DOHH2 (cell line): ENCODE measurements around the gene KCNJ6.

ENCODE experiments used
- H3F3A ChIP-seq: fragments of 200-600 bp; sonication (generic), shearing (Covaris generic); 2 replicates; pipeline ENCODE4 v1.6.0; 2016; ENCODE audit warnings: antibody characterized with exemption, mild to moderate bottlenecking; ENCODE audit not compliant: control insufficient read depth, insufficient read depth
- H3K27ac ChIP-seq: fragments of 200-600 bp; sonication (generic); 2 replicates; pipeline ENCODE4 v1.5.1; 2014; ENCODE audit warnings: low read depth, mild to moderate bottlenecking, low read length, moderate library complexity
- H3K27me3 ChIP-seq: fragments of 200-600 bp; sonication (generic); 2 replicates; pipeline ENCODE4 v1.6.1; 2014; ENCODE audit warnings: mild to moderate bottlenecking, low read length, mixed read lengths; ENCODE audit not compliant: control insufficient read depth
- H3K36me3 ChIP-seq: fragments of 200-600 bp; sonication (generic); 2 replicates; pipeline ENCODE4 v1.6.1; 2014; ENCODE audit warnings: mild to moderate bottlenecking, low read length, moderate library complexity, mixed read lengths; ENCODE audit not compliant: control insufficient read depth
- H3K4me1 ChIP-seq: fragments of 200-600 bp; sonication (generic); 2 replicates; pipeline ENCODE4 v1.6.1; 2014; ENCODE audit warnings: mild to moderate bottlenecking, low read length, mixed read lengths; ENCODE audit not compliant: control insufficient read depth
- H3K4me2 ChIP-seq: fragments of 200-600 bp; sonication (generic); 2 replicates; pipeline ENCODE4 v1.6.0; 2014; ENCODE audit warnings: mild to moderate bottlenecking, low read length, moderate library complexity
- H3K4me3 ChIP-seq: fragments of 200-600 bp; sonication (generic); 2 replicates; pipeline ENCODE4 v1.5.1; 2014; ENCODE audit warnings: mild to moderate bottlenecking, low read length, mixed read lengths
- H3K79me2 ChIP-seq: fragments of 200-600 bp; sonication (generic); 2 replicates; pipeline ENCODE4 v1.6.1; 2014; ENCODE audit warnings: mild to moderate bottlenecking, low read length, mixed read lengths; ENCODE audit not compliant: control insufficient read depth
- H3K9me2 ChIP-seq: fragments of 200-600 bp; sonication (generic); replicated peaks from 2 replicates; pipeline ENCODE4 v1.6.1; 2014; ENCODE audit warnings: mild to moderate bottlenecking, low read length, mixed read lengths; ENCODE audit not compliant: control insufficient read depth
- H3K9me3 ChIP-seq: fragments of 200-600 bp; sonication (generic); 2 replicates; pipeline ENCODE4 v1.6.1; 2014; ENCODE audit warnings: antibody characterized with exemption, low read length, mixed read lengths; ENCODE audit not compliant: control insufficient read depth, insufficient read depth
- H4K20me1 ChIP-seq: fragments of 200-600 bp; sonication (generic); 2 replicates; pipeline ENCODE4 v1.6.0; 2014; ENCODE audit warnings: low read depth, mild to moderate bottlenecking, antibody characterized with exemption, low read length, moderate library complexity; ENCODE audit not compliant: control insufficient read depth, insufficient read depth
- EZH2phosphoT487 ChIP-seq: fragments of 200-600 bp; sonication (generic); IDR thresholded peaks from 2 replicates; pipeline ENCODE4 v1.6.1; 2017; ENCODE audit warnings: borderline replicate concordance, mild to moderate bottlenecking, antibody characterized with exemption, low read length, moderate library complexity, mixed read lengths
- TF ChIP-seq, protein P1 (sequence below): fragments of 200-600 bp; sonication (generic); IDR thresholded peaks from one replicate; pipeline ENCODE4 v1.5.1; 2014; ENCODE audit warnings: antibody characterized with exemption, mild to moderate bottlenecking, low read depth, low read length; ENCODE audit not compliant: poor library complexity, severe bottlenecking

KCNJ6 gene

DNA sequence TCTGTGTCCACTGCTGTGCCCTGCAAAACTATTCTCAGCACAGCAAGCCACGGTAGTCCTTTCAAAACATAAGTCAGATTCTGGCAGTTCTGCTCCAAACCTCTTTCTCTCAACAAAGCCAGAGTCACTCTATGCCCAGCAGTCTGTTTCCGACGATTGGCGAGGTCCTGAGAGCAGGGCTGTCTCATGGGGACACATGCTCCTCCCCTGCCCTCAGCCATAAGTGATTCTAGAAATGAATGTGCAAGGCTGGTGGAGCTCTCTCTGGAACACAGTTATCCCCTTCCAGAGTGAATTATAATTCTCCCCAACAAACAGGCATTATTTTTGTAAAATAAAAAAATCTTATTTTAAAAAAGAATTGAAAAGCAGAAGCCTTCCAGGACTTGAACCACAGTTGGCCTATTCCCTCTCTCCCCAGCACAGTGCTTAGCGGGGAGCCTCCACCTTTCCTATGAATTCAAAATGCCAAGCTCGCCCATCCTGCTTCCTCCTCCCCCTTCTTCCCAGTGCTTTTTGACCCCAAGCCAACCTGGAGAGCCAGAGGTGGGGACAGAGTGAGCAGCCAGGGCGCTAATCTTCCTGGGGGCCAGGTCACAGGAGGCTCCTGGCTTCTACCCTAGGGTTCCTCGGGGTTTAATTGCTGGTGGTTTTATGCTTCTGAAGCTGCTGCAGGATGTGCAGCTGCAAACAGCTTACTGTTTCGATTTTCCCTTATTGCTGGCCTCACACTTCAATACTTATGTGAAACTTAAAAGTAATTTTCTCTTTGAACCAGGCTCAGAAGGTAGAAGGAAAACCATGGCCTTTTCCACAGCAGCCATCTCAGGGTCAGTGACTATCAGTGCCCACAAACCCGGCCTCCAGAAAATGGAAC, 41.1 kb downstream of the KCNJ6 start:
- no peaks in the 10 kb centered on the region for H3K79me2 ChIP-seq
- no peak overlapping the region for H3K27ac ChIP-seq
- H3K36me3 ChIP-seq, result no peaks in the 10 kb centered on the region
- no peak overlapping the region for H3K4me2 ChIP-seq
- H3K4me1 ChIP-seq, result no peaks in the 10 kb centered on the region
- TF ChIP-seq, protein P1, sequence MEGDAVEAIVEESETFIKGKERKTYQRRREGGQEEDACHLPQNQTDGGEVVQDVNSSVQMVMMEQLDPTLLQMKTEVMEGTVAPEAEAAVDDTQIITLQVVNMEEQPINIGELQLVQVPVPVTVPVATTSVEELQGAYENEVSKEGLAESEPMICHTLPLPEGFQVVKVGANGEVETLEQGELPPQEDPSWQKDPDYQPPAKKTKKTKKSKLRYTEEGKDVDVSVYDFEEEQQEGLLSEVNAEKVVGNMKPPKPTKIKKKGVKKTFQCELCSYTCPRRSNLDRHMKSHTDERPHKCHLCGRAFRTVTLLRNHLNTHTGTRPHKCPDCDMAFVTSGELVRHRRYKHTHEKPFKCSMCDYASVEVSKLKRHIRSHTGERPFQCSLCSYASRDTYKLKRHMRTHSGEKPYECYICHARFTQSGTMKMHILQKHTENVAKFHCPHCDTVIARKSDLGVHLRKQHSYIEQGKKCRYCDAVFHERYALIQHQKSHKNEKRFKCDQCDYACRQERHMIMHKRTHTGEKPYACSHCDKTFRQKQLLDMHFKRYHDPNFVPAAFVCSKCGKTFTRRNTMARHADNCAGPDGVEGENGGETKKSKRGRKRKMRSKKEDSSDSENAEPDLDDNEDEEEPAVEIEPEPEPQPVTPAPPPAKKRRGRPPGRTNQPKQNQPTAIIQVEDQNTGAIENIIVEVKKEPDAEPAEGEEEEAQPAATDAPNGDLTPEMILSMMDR, result no peak
- no peak for TF ChIP-seq EZH2phosphoT487
- H3K27me3 ChIP-seq, result no peaks in the 10 kb centered on the region
- no peaks in the 10 kb centered on the region for H3K9me3 ChIP-seq
- H3K4me3 ChIP-seq, result no peak overlapping the region
- no peaks in the 10 kb centered on the region for H3K9me2 ChIP-seq
- no peaks in the 10 kb centered on the region for H3F3A ChIP-seq
- H4K20me1 ChIP-seq, result no peaks in the 10 kb centered on the region

DNA sequence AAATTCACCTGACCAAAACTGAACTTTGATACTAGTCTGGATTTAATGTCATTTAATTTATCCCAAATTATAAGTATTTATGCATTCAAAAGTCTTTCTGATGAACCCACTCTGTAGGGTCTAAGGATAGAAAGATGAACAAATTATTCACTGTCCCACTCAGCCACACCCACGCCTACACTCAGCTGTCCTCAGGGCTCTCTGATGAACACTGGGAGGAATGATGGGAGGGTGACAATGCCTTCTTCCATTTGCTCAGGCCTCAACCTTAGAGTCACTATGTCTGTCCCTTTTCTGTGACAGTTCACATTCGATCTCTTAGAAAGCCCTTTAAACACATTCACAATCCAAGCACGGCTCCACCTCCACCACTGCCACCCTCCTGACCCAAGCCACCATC, 41.8 kb downstream of the KCNJ6 start:
- Histone ChIP-seq H3K79me2 (no peaks in the 10 kb centered on the region), H3K27ac (no peak overlapping the region), H3K4me1 (no peaks in the 10 kb centered on the region), H3K36me3 (no peaks in the 10 kb centered on the region), H3K4me3 (no peak overlapping the region), H4K20me1 (no peaks in the 10 kb centered on the region), H3K9me2 (no peaks in the 10 kb centered on the region), H3K4me2 (no peak overlapping the region), H3K9me3 (no peaks in the 10 kb centered on the region), H3K27me3 (no peaks in the 10 kb centered on the region), H3F3A (no peaks in the 10 kb centered on the region)
- TF ChIP-seq, protein P1, result no peak
- TF ChIP-seq EZH2phosphoT487, result no peak

DNA sequence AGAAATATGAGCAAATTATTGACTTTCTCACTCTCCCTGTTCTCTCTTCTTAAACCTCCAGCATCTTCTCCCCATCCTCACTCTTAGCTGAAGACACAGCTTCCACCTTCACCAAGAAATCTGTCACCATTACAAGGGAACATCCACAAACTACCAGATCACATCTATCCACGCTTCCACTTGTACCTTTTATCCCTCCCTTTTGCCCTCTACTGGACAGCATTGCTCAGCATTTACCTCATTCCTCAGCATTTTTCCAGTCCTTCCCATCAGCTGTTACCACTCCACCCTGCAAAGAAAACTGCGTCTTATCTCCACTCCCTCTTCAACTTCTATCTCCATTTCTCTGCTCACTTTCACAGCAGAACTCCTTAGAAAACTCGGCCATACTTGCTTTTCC, 42.6 kb downstream of the KCNJ6 start:
- Histone ChIP-seq H3K9me3 (no peaks in the 10 kb centered on the region), H3K27me3 (no peaks in the 10 kb centered on the region), H3K9me2 (no peaks in the 10 kb centered on the region), H3K4me2 (no peak overlapping the region), H3K27ac (no peak overlapping the region), H4K20me1 (no peaks in the 10 kb centered on the region), H3K79me2 (no peaks in the 10 kb centered on the region), H3F3A (no peaks in the 10 kb centered on the region), H3K4me1 (no peaks in the 10 kb centered on the region), H3K4me3 (no peak overlapping the region), H3K36me3 (no peaks in the 10 kb centered on the region)
- TF ChIP-seq, protein P1, result no peak
- TF ChIP-seq EZH2phosphoT487, result no peak
